WERI-Rb-1 (cell line): ENCODE data around the gene HOXA4.
A peak's percentile ranks its signal among the peaks of the same experiment; 100 is the strongest.

Source experiments
- DNase-seq: peaks from one replicate; pipeline ENCODE4 v3.0.0-alpha.2; 2020
- H3K27ac ChIP-seq: fragments of 250-450 bp; sonication (Bioruptor Pico); 2 replicates; pipeline ENCODE4 v1.5.1; 2020; ENCODE audit warnings: mild to moderate bottlenecking, moderate library complexity
- H3K27me3 ChIP-seq: fragments of 250-450 bp; sonication (Bioruptor Pico); 2 replicates; pipeline ENCODE4 v1.5.1; 2021; ENCODE audit warnings: mild to moderate bottlenecking, low read depth, moderate library complexity; ENCODE audit not compliant: insufficient read depth, severe bottlenecking
- H3K36me3 ChIP-seq: fragments of 250-450 bp; sonication (Bioruptor Pico); 2 replicates; pipeline ENCODE4 v1.5.1; 2020; ENCODE audit warnings: mild to moderate bottlenecking, moderate library complexity
- H3K4me3 ChIP-seq: 2 replicates; pipeline ENCODE4 v1.5.1; 2011; ENCODE audit warnings: low read depth, mild to moderate bottlenecking, control low read depth, low read length
- H3K9me3 ChIP-seq: fragments of 250-450 bp; sonication (Bioruptor Pico); 2 replicates; pipeline ENCODE4 v1.5.1; 2021; ENCODE audit warnings: mild to moderate bottlenecking, moderate library complexity; ENCODE audit not compliant: severe bottlenecking
- CTCF ChIP-seq: IDR thresholded peaks from 2 replicates; pipeline ENCODE4 v1.5.1; 2011; ENCODE audit warnings: low read depth, mild to moderate bottlenecking, control low read depth, inconsistent platforms, low read length

HOXA4 gene

GRCh38 chr7:27102581-27103442 lies 27.7 kb downstream of the HOXA4 start, which contains the start of gene HOXA2:
Gene HOXA2, minus strand, starts transcription at chr7:27102683. Its CDS starts 183 bp downstream, at chr7:27102500.
- Histone ChIP-seq H3K27ac (peak within 1 kb of the TSS; percentile 79), H3K36me3 (peaks cover 7% of the 10 kb centered on the region; the same call in 1 of the 2 replicates), H3K27me3 (peaks cover 94% of the 10 kb centered on the region), H3K9me3 (no peaks in the 10 kb centered on the region), H3K4me3 (peak within 1 kb of the TSS; percentile 50)
- no peak for TF ChIP-seq CTCF
- peak; percentile 77 for DNase-seq

- peak overlapping the region; percentile 79 for H3K27ac ChIP-seq
- DNase-seq = no peak
- peak overlapping the region; percentile 50 for H3K4me3 ChIP-seq
- no peaks in the 10 kb centered on the region for H3K9me3 ChIP-seq
- peaks cover 93% of the 10 kb centered on the region for H3K27me3 ChIP-seq
- TF ChIP-seq CTCF = no peak
- H3K36me3 ChIP-seq = peaks cover 7% of the 10 kb centered on the region; the same call in 1 of the 2 replicates
These were observed 28.5 kb downstream of the HOXA4 start for GRCh38 chr7:27101957-27102580.

- no peak for TF ChIP-seq CTCF
- Histone ChIP-seq H3K36me3 (peaks cover 7% of the 10 kb centered on the region; the same call in 1 of the 2 replicates), H3K9me3 (no peaks in the 10 kb centered on the region), H3K27ac (peak overlapping the region; percentile 79), H3K27me3 (peaks cover 93% of the 10 kb centered on the region), H3K4me3 (peak overlapping the region; percentile 50)
- DNase-seq = no peak
These were observed 29.2 kb downstream of the HOXA4 start for GRCh38 chr7:27101171-27101956.

- peaks cover 9% of the 10 kb centered on the region; the same call in 1 of the 2 replicates for H3K36me3 ChIP-seq
- H3K27me3 ChIP-seq = peaks cover 91% of the 10 kb centered on the region
- no peak for TF ChIP-seq CTCF
- no peaks in the 10 kb centered on the region for H3K9me3 ChIP-seq
- H3K27ac ChIP-seq = peak overlapping the region; percentile 34; the same call in 1 of the 2 replicates
- DNase-seq = no peak
- H3K4me3 ChIP-seq = no peak overlapping the region
These were observed 29.8 kb downstream of the HOXA4 start for GRCh38 chr7:27100694-27101170.
